NCI-H446 (cell line): Measurements from ENCODE around the gene KIF26B.
"Not testable (repeated sequence)": the region's sequence is repeated elsewhere in the genome, so short reads cannot be mapped to it uniquely, and the experiment has no call there.

ENCODE experiments used
- DNase-seq, 2 experiments: peaks; one replicate each; lab custom pipeline; 2025; lab: John Stamatoyannopoulos, UW

KIF26B gene

DNA sequence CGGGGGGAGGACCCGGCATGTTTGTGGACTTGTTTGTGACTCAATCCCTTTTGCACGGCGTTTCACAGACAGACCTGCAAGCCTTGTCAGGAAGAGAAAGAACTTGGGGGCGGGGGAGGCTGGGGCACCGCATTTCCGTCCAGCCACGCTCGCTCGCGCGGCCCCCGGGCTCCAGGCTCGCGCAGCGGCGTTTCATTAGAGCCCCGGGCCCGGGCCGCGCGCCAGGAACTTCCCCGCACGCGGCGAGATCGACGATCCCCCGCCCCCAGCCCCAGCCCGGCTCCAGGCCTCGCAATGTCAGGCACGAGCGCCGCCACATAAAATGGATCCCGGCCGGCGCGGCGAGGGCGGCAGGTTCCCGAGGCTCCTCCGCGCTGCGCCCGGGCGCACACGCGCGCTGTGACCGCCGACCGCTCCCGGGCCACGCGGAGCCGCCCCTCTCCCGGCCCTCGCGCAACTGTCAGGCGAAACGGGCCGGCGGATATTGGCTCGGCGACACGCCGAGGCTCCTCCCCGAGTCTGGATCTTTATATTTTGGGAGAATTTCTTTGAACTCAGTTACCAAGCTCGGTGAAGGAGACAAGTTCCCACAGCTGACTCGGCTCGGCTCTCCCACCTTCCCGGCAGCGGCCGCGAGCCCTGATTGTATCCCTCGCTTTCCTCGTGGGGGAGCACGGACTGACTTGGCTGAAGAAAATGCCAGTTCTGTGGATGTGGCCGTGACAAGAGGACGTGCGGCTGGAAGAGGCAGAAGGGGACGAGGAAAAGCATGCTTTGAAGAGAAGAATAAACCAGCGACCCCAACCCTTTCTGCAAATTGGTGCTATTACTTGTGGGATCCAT, at the start of gene KIF26B:
TSS of gene KIF26B (plus strand) at position 557 of the 843 bp plus-strand sequence. CDS start 440 bp downstream, outside the sequence.
- DNase-seq, result peak in 1 of 2 experiments; percentile 40

DNA sequence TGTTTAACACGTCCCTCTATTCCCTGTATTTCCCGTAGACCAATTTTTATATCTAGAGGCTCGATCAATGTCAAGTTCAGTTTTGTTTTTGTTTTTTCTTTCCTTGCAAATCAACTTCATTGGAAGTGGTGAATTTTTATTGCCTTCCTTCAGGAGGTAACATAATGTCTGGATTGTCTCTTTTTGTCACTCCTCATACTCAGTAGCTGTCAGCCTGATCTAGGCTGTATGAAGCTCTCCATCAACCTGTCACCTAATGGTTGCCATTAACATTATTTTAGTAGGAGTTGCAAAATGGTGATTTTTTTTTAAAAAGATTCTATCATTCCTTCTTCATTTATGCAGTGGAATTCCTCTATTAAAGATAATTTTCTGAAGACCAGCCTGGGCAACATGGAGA, 49.7 kb upstream of the KIF26B start:
- no peak for DNase-seq

DNA sequence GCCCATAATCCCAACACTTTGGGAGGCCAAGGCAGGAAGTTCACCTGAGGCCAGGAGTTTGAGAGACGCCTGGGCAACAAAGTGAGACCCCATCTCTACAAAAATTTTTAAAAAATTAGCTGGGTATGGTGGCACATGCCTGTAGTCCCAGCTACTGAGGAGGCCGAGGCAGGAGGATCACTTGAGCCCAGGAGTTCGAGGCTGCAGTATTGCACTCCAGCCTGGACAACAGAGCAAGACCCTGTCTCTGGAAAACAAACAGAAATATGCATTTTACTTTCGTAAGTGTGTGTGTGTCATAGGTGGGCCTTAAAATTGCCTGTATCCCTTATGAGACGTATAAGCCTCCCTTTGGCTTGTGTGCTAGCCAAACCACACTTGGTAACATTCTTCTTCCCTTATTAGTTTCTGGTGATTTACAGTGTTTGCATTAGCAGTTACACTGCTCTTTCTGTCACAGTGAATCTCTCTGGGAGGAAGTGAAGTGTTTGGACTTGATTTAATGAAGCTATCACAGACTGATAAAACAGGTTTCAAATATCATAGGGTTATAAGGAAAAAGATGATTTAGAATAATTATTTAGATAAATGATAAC, 48.9 kb upstream of the KIF26B start:
- no peak for DNase-seq

DNA sequence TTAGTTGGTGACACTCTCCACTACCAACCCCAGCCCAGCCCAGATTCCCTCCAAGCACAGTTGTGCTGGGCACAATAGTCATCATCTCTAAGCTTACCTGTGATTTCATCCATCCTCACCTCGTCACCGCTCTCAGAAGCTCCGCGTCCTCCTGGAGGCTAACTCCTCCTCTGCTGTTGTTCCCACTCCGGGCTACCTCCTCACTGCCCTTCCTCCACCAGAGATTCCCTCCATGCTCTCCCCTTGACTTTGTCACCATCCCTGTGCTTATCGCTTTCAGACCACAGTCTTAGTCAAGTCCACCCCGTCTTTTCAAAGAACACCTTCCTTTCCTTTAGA, 47.0 kb upstream of the KIF26B start:
- no peak for DNase-seq

DNA sequence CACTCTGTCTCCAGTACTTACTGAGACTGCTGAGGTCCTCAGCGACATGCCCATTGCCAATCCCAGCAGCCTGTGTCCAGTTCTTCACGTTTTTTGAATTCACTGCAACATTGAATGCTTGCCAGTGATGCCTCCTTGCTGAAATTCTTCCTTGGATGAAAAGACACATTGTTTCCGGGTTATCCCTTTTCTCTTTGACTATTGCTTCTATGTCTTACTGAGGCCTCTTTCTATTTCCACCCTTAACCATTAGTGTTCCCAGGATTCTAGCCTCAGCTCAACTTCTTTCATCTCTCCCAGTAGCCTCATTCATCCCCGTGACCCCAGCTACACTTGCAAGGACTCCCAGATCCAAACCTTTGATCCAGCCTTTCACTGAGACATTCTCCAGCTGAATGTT, 46.5 kb upstream of the KIF26B start:
- DNase-seq, result no peak

DNA sequence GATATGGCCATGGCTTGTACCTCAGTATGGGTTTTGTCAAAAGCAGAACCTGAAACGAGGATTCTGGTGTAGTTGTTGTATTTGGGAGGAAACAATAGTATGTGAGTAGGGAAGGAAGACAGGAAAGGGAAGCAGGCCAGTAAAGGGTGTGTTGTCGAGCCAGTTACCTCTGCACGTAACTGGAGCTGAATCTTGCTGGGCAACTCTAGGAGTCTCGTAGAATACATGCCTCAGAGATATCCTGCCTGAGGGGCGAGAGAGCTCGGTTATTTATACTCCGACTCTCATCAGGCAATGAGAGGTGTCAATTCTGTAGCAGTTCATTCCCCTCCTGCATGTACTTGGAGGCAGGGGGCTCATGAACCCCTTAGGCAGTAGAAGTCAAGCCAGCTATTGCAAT, 45.9 kb upstream of the KIF26B start:
- no peak for DNase-seq

DNA sequence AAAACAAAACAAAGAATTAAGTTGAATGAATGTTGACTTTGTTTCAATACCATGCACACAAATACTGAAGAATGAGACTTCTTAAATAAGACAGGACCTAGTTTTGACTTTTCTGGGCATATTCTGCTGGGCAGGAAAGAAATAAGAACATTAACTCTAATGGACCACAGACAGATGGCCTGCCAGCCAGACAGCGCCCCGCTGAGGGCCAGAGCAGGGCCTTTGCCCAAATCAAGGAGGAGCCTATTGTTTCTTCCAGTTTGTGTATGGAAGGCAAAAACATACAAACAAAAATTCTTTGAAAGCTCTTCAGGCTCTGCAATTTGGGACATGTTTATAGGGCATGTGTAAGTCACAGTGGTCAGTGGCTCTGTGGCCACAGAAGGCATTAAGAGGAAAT, 44.4 kb upstream of the KIF26B start:
- no peak for DNase-seq

DNA sequence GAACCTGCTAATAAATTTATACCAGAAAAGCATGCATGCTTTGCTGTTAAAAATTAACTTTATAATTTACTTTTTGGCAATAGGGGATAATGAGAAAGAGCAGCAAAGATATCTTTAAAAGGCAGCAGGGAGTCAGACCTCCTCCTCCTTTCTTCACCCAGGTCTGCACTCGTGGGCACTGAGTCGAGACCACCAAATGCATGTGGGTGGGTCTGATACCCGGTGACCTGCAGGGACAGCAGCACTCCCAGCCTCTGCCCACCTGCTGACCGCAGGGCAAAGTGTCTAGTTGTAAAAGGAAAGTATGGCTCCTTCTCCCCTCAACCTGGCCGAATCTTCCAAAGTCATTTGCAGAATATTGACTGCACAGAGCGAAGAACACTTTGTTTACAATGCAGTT, 43.7 kb upstream of the KIF26B start:
- DNase-seq, result no peak

DNA sequence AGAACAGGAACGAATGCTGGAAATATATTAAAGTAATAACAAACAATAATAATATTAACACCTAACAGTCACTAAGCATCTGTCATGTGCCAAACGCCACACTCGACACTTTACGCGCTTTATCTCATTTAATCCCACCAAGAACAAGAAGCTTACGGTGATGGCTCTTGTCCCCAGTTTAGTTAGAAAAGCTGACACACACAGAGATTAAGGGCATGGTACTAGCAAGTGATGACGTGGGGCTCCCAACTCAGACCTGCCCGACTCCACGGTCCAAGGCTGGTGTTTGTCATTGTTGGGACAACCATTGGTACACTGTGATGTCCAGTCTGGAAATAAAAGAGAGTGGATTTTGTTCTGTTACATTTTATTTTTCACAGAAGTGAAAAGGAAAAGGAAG, 41.1 kb upstream of the KIF26B start:
- DNase-seq, result no peak

DNA sequence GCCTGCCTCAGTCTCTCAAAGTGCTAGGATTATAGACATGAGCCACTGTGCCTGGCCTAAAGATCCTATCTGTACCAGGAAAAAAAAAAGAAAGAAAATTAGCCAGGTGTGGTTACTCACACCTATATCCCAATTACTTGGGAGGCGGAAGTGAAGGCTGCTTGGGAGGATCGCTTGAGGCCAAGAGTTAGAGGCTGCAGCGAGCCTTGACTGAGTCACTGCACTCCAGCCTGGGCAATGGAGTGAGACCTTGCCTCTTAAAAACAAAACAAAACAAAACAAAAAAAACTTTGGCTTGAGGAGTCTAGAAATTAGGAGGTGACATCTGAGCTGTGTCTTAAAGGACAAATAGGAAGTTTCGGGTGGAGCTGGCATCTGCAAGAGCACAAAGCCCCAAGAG, 38.7 kb upstream of the KIF26B start:
- DNase-seq, result no peak

DNA sequence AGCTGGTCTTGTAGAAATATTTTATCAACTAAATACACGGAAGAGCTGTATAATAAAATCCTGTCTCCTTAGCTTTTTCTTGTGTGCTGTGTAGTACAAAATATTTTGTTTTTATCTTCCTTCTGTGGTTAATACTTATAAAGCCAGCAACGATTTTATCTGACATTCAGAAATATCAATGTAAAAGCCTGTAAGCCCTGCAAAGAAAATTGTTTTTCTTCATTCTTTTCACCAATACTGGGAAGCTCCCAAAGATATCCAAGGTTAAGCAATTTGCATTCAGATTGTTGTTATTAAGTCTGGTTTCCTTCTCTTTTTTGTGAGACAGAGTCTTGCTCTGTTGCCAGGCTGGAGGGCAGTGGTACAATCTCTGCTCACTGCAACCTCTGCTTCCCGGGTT, 38.0 kb upstream of the KIF26B start:
- no peak for DNase-seq

DNA sequence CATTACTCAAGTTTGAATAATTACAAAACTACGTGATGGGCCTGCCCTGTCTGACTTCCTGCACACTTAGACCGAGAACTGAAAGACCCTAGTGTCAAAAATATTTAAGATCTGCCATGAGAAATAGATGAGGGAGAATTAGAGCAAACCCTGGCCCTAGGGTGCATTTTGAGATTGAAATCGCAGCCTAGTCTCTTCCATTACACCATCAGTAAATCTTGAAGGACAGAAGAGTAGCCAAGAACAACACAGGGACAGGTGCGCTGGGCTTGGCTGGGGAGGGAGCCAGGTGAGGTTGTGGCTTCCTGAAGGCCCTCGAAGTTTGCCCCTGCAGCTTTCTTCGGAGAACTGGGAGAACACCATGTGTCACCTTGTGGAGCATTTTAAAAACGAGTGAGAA, 36.7 kb upstream of the KIF26B start:
- DNase-seq, result no peak

DNA sequence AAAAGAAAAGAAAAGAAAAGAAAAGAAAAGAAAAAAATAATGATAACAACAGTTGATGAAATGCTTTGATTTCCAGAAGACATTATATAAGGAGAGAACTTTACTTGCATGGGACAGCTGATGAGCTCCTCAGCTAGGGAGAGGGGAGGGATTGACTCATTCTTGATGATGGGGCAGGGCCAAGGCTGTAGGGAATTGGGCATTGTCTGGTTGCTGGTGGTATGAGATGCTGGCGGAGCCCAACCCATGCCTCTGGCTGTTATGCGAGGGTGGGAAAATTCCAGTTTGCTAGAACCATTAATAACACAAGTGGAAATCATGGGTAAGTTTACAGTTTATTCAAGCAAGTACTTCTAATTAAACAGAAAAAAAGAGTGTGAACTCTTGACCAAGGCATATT, 36.0 kb upstream of the KIF26B start:
- no peak for DNase-seq

DNA sequence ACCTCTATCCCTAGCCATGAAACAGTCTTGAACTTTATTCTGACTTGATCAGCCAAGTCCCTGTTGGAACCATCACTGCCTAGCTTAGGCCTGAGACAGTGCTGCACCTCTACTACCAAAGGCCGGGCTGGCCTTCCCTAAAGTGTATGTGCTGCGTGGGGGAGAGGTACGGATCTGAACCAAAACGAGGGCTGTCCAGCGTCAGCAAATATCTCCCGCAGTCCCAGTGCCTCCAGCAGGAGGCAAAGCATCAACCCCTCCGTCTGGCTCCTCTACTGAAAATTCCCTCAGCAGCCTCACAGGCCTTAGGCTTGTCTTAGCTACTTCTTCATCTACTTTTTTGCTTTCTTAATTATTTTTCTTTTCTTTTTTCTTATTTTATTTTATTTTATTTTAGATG, 33.3 kb upstream of the KIF26B start:
- DNase-seq, result no peak

DNA sequence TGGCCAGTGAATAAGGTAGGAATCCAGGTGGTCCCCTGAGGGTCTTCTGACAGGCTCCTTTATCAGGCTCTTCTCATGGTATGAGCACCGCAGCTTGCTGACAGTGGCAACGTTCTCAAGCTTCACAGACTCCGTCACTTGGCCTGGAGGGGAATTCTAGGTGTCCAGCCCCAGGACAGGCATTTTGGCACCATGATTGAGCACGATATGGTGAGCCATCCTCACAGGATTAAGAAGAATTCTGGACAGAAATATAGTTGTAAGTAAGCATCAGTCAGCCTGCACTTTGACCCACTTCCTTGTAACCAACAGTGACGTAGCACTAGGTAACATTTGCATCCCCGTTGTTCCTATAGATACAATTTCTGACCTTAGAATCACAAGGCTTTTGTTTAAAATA, 30.5 kb upstream of the KIF26B start:
- no peak for DNase-seq

DNA sequence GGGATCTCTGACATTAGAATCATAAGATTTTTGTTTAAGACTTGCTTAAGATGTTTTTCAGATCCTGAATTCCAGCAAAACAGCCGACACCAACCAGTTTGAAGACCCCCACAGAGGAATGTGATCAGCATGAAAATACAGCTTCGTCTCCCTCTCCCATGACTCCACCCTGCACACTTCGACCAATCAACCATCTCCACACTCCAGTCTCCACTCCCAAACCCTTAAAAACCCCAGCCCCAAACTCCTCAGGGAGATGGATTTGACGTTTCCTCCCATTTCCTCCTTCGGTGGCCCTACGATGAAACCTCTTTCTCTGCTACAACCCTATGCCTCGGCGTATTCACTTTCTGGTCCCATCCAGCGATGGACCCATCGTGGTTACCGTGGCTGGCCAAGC, 30.1 kb upstream of the KIF26B start:
- no peak for DNase-seq

DNA sequence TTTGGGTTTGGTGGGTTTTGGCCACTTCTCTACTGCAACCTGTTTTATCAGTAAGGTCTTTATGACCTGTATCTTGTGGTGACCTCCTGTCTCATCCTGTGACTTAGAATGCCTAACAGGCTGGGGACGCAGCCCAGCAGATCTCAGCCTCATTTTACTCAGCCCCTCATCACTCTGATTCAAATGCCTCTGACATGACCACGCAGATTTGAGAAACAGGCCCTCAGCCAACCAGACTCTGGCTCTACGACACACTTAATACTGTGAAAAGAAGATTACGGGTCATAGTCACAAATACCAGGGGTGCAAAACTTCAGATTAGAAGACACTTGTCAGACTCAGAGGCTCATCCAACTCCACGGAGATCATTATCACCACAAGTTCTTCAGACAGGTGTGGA, 28.3 kb upstream of the KIF26B start:
- DNase-seq, result no peak

DNA sequence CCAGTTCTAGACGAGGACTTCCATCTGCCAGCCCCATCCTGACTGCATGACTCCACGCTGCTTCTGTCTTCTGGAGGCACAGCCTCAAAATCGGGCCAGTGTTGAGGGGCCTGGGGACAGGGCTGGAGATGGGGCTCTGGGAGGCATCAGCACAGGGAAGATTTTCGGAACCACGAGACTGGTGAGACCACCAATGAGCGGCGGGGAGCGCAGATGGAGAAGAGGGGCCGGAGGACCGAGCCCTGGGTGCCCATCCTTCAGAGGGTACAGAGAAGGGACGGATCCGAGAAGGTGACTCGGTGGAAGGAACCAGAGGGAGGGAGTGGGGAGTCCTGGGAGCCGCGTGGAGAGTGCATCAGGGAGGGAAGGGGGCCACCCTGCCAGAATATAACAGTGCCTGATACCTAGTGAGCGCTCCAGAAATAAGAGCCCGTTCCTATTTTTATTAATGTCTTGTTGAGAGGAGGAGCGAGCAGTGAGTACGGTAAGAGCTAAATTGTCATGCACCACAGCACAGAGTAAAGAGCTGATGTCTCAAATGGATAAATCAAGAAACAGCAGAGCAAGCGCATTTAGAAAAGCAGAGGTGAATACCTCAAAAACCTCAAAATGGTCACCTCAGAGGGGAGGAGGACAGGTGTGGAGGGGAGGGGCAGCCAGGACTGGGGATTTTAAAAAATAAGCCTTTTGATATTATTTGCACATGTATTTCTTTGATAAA, 26.2 kb upstream of the KIF26B start:
- DNase-seq, result no peak

DNA sequence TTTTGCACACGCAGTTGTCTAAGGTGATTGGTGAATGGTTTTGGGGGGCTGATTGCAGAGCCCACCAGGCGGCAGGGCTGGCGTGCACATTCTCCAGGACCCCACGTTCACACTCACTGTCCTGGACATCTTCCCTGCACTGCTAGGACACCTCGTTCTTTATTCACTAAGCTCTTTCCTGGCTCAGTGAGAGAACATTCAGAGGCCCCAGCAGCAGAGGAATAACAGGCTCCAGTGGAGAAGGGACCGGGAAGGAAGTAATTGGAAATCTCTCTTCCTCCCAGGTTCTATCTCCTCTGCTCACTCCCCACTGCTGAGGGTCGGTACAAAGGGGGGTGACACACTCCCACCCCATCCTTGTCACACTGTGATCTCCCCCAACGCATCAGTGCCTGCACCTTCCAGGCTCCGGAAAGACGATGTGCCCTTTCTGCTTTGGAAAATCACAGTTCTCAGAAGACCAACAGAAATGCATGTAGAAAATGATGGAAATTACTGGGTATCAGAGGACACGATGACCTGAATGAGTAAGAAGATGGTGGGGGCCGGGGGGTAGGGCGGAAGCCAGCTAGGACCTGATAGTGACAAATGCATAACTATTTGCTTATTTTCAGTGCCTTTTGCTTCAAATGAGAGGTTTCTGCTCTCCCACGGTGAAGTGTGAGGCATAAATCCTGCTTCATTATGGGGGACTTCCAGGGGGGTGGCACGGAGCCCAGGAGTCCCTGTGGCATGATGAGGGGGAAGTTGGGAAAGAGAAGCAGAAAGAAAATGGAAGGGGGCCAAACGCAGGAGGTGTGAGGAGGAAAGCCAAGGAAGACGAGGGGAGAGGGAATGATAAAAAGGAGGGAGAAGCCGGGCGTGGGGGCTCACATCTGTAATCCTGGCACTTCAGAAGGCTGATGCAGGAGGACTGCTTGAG, 25.2 kb upstream of the KIF26B start:
- DNase-seq, result no peak

DNA sequence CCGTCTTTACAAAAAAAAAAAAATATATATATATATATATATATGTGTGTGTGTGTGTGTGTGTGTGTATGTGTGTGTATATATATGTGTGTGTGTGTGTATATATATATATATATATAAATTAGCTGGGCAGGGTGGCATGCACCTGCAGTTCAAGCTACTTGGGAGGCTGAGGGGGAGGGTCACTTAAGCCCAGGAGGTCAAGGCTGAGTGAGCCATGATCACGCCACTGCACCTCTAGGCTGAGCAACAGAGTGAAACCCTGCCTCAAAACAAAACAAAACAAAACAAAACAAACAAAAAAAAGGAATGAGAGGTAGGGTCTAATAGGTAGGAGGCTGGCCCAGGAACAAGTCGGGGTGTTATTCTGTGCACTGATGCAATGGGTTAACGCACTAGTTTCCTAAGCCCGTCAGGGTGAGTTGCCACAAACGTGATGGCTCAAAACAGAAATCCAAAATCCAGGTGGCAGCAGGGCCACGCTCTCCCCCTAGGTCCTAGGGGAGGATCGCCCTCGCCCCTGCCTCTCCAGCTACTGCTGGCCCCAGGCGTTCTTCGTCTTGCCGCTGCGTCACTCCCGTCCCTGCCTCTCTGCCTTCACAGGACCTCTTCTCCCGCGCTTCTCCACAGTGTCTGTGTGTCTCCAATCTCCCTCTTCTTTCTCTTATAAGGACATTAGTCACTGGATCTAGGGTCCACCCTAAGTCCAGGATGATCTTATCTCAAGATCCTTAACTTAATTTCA, 24.3 kb upstream of the KIF26B start:
- DNase-seq, result not testable (repeated sequence)

DNA sequence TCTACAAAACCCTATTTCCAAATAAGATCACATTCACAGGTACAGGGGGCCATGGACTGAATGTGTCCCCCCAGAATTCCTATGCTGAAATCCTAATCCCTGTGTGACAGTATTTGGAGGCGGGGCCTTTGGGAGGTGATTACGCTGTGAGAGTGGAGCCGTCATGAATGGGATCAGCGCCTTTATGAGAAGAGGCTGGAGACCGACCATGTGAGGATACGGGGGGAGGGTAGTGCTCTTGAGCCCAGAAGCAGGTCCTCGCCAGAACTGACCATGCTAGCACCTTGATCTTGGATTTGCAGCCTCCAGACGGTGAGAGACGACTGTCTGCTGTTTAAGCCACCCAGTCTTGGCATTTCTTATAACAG, 23.8 kb upstream of the KIF26B start:
- DNase-seq, result no peak

DNA sequence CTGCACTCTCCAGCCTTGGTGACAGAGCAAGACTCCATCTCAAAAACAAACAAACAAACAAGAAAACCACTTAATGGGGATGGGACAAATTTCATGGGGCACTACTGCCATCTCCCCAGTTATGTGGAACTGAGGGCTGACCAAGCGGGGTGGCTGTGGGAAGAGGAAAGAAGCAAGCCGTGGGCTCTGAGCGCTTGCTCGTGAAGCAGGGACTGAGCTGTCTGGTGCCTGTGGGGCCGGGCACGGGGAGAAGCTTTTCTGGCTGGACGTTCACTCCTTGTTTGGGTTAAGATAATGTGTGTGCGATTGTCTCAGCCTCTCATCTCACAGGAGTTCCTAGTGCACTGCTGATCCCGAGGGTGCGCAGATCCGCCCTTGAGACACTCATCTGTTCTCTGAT, 22.0 kb upstream of the KIF26B start:
- no peak for DNase-seq
